ENCODE measurements around the gene SPNS2. TPM values are rescaled to one million over a fixed set of nuclear protein-coding genes. Genes with fewer than 3 reads are reported as not detected.

The SPNS2 gene
- polyA plus RNA-seq, 1 donor (not counting 4 experiments of a cell fraction or from before 2014, with no cell fraction given): 0.10 TPM

- H2AFZ ChIP-seq (ENCODE audit: control insufficient read depth, low read length): no peak overlapping the region
- H3K27me3 ChIP-seq (ENCODE audit: control insufficient read depth, extremely low read depth, insufficient read depth, low read length): peaks cover 33% of the 10 kb centered on the region
- FAIRE-seq (no peak), DNase-seq (ENCODE audit: low read depth, low spot score) (no peak)
- TF ChIP-seq CTCF (optimal IDR thresholded peaks at IDR 0.05 in 1 of 3, IDR thresholded peaks at IDR 0.05 in 1 of 3, conservative IDR thresholded peaks at IDR 0.05 in 1 of 3; ENCODE audit: extremely low read depth in 1 of 3, insufficient read depth in 2 of 3, low read length in 3 of 3) (no peak), EZH2 (IDR thresholded peaks at IDR 0.05; ENCODE audit: low read length) (no peak)
- no peaks in the 10 kb centered on the region for H3K9me1 ChIP-seq (ENCODE audit: control insufficient read depth, extremely low read depth, insufficient read depth, low read length)
- H3K4me1 ChIP-seq (ENCODE audit: control insufficient read depth, extremely low read depth, insufficient read depth, low read length): no peaks in the 10 kb centered on the region
- H3K4me3 ChIP-seq (ENCODE audit: control insufficient read depth in 2 of 3, extremely low read depth in 1 of 3, insufficient read depth in 2 of 3, low read depth in 1 of 3, low read length in 3 of 3): no peak overlapping the region
- no peak overlapping the region for H3K9ac ChIP-seq (ENCODE audit: control insufficient read depth, extremely low read depth, insufficient read depth, low read length)
- no peaks in the 10 kb centered on the region for H3K9me3 ChIP-seq (ENCODE audit: control insufficient read depth, low read depth, low read length)
- dilution Hi-C loops (cut with MboI; ENCODE audit: extremely low pct_ligation_motif_present, low sequenced_read_pairs): no loop called here
- no peaks in the 10 kb centered on the region for H3K36me3 ChIP-seq (ENCODE audit: control insufficient read depth in 2 of 2, extremely low read depth in 1 of 2, insufficient read depth in 2 of 2, low read length in 2 of 2)
- no peaks in the 10 kb centered on the region for H3K79me2 ChIP-seq (ENCODE audit: control insufficient read depth, insufficient read depth, low read length)
- no peak overlapping the region for H3K4me2 ChIP-seq (ENCODE audit: control insufficient read depth, extremely low read depth, insufficient read depth, low read depth, low read length)
- H3K27ac ChIP-seq (ENCODE audit: control insufficient read depth, insufficient read depth, low read length): no peak overlapping the region
- H4K20me1 ChIP-seq (ENCODE audit: control insufficient read depth, extremely low read depth, insufficient read depth, low read length): no peaks in the 10 kb centered on the region
Measured at GRCh38 chr17:4529533-4530152, 31.0 kb downstream of the SPNS2 start.

GRCh38 chr17:4530799-4531730, 32.4 kb downstream of the SPNS2 start:
- Histone ChIP-seq H3K27ac (ENCODE audit: control insufficient read depth, insufficient read depth, low read length) (no peak overlapping the region), H3K9me1 (ENCODE audit: control insufficient read depth, extremely low read depth, insufficient read depth, low read length) (no peaks in the 10 kb centered on the region), H4K20me1 (ENCODE audit: control insufficient read depth, extremely low read depth, insufficient read depth, low read length) (no peaks in the 10 kb centered on the region), H3K4me3 (ENCODE audit: control insufficient read depth in 2 of 3, extremely low read depth in 1 of 3, insufficient read depth in 2 of 3, low read depth in 1 of 3, low read length in 3 of 3) (no peak overlapping the region), H3K27me3 (ENCODE audit: control insufficient read depth, extremely low read depth, insufficient read depth, low read length) (peaks cover 33% of the 10 kb centered on the region), H3K9me3 (ENCODE audit: control insufficient read depth, low read depth, low read length) (no peaks in the 10 kb centered on the region), H3K4me2 (ENCODE audit: control insufficient read depth, extremely low read depth, insufficient read depth, low read depth, low read length) (no peak overlapping the region), H3K4me1 (ENCODE audit: control insufficient read depth, extremely low read depth, insufficient read depth, low read length) (no peaks in the 10 kb centered on the region), H2AFZ (ENCODE audit: control insufficient read depth, low read length) (no peak overlapping the region), H3K36me3 (ENCODE audit: control insufficient read depth in 2 of 2, extremely low read depth in 1 of 2, insufficient read depth in 2 of 2, low read length in 2 of 2) (no peaks in the 10 kb centered on the region), H3K9ac (ENCODE audit: control insufficient read depth, extremely low read depth, insufficient read depth, low read length) (no peak overlapping the region), H3K79me2 (ENCODE audit: control insufficient read depth, insufficient read depth, low read length) (no peaks in the 10 kb centered on the region)
- TF ChIP-seq CTCF (optimal IDR thresholded peaks at IDR 0.05 in 1 of 3, IDR thresholded peaks at IDR 0.05 in 1 of 3, conservative IDR thresholded peaks at IDR 0.05 in 1 of 3; ENCODE audit: extremely low read depth in 1 of 3, insufficient read depth in 2 of 3, low read length in 3 of 3) (no peak), EZH2 (IDR thresholded peaks at IDR 0.05; ENCODE audit: low read length) (no peak)
- DNase-seq (ENCODE audit: low read depth, low spot score): no peak
- no peak for FAIRE-seq
- dilution Hi-C loops (cut with MboI; ENCODE audit: extremely low pct_ligation_motif_present, low sequenced_read_pairs): no loop called here
